ENCODE data around the gene AUTS2. TPM values are rescaled to one million over a fixed set of nuclear protein-coding genes. Genes with fewer than 3 reads are reported as not detected.
"Not testable (repeated sequence)": the region's sequence is repeated elsewhere in the genome, so short reads cannot be mapped to it uniquely, and the experiment has no call there.

The AUTS2 gene
- total and polyA plus RNA-seq, 2 experiments from 2014 or later: 32.0 to 91.0 TPM

DNA sequence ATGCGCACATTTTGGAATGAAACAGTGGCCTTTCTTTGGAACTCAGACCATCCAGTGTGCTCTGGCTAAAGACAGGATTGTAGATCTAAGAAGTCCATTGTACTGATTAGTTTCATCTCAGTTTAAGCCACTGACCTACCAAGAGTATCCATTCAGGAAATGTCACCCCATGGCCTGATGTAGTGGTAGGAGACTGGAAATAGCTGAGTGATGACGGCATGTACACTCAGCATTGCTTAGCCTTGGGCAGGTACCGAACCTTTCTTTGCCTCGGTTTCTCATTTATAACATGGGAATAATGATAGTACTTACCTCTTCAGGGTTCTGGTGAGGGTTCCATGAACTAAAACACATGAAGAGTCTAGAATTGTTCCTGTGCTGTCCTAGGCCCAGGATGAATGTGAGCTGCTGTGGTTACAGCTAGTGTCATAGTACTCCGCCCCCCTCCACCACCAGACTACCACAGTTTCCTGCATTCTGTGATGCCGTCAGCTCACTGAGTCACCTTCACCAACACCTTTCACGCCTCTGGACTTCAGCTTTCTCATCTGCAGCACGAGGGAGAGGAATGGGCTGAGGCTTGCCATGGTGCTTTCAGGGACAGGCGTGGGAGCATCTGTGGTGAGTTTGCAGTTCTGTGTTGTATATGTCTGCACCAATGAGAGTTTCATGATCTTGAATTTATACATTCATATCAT lies 1049.7 kb downstream of the AUTS2 start:
- no peak overlapping the region for H3K4me2 ChIP-seq
- H3K36me3 Mint-ChIP-seq (ENCODE audit: low read depth): no peaks in the 10 kb centered on the region
- 0 out of 2 replicates have a peak, but pooled peaks cover 10% of the 10 kb centered on the region for H3K9me2 ChIP-seq (ENCODE audit: insufficient read depth)
- ATAC-seq (no peak), DNase-seq (ENCODE audit: low spot score) (no peak)
- H4K20me1 ChIP-seq (replicated peaks; ENCODE audit: insufficient read depth): no peaks in the 10 kb centered on the region
- TF ChIP-seq NANOG (IDR thresholded peaks at IDR 0.05; ENCODE audit: borderline replicate concordance) (no peak), EZH2 (IDR thresholded peaks at IDR 0.05; ENCODE audit: low read depth, unreplicated experiment) (no peak), STAT1 (IDR thresholded peaks at IDR 0.05; ENCODE audit: unreplicated experiment) (no peak), JUNB (IDR thresholded peaks at IDR 0.05; ENCODE audit: unreplicated experiment) (no peak), EZH2phosphoT487 (IDR thresholded peaks at IDR 0.05; ENCODE audit: unreplicated experiment) (no peak), ZNF114 (CRISPR knock-in tag; IDR thresholded peaks at IDR 0.05) (no peak)
- TF ChIP-seq, protein P1, sequence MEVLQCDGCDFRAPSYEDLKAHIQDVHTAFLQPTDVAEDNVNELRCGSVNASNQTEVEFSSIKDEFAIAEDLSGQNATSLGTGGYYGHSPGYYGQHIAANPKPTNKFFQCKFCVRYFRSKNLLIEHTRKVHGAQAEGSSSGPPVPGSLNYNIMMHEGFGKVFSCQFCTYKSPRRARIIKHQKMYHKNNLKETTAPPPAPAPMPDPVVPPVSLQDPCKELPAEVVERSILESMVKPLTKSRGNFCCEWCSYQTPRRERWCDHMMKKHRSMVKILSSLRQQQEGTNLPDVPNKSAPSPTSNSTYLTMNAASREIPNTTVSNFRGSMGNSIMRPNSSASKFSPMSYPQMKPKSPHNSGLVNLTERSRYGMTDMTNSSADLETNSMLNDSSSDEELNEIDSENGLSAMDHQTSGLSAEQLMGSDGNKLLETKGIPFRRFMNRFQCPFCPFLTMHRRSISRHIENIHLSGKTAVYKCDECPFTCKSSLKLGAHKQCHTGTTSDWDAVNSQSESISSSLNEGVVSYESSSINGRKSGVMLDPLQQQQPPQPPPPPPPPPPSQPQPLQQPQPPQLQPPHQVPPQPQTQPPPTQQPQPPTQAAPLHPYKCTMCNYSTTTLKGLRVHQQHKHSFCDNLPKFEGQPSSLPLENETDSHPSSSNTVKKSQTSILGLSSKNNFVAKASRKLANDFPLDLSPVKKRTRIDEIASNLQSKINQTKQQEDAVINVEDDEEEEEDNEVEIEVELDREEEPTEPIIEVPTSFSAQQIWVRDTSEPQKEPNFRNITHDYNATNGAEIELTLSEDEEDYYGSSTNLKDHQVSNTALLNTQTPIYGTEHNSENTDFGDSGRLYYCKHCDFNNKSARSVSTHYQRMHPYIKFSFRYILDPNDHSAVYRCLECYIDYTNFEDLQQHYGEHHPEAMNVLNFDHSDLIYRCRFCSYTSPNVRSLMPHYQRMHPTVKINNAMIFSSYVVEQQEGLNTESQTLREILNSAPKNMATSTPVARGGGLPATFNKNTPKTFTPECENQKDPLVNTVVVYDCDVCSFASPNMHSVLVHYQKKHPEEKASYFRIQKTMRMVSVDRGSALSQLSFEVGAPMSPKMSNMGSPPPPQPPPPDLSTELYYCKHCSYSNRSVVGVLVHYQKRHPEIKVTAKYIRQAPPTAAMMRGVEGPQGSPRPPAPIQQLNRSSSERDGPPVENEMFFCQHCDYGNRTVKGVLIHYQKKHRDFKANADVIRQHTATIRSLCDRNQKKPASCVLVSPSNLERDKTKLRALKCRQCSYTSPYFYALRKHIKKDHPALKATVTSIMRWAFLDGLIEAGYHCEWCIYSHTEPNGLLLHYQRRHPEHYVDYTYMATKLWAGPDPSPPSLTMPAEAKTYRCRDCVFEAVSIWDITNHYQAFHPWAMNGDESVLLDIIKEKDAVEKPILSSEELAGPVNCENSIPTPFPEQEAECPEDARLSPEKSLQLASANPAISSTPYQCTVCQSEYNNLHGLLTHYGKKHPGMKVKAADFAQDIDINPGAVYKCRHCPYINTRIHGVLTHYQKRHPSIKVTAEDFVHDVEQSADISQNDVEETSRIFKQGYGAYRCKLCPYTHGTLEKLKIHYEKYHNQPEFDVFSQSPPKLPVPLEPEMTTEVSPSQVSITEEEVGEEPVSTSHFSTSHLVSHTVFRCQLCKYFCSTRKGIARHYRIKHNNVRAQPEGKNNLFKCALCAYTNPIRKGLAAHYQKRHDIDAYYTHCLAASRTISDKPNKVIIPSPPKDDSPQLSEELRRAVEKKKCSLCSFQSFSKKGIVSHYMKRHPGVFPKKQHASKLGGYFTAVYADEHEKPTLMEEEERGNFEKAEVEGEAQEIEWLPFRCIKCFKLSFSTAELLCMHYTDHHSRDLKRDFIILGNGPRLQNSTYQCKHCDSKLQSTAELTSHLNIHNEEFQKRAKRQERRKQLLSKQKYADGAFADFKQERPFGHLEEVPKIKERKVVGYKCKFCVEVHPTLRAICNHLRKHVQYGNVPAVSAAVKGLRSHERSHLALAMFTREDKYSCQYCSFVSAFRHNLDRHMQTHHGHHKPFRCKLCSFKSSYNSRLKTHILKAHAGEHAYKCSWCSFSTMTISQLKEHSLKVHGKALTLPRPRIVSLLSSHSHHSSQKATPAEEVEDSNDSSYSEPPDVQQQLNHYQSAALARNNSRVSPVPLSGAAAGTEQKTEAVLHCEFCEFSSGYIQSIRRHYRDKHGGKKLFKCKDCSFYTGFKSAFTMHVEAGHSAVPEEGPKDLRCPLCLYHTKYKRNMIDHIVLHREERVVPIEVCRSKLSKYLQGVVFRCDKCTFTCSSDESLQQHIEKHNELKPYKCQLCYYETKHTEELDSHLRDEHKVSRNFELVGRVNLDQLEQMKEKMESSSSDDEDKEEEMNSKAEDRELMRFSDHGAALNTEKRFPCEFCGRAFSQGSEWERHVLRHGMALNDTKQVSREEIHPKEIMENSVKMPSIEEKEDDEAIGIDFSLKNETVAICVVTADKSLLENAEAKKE (CRISPR knock-in tag; IDR thresholded peaks at IDR 0.05): no peak
- no peaks in the 10 kb centered on the region for H3K36me3 ChIP-seq (ENCODE audit: insufficient read depth)
- H3K79me2 ChIP-seq (replicated peaks; ENCODE audit: insufficient read depth): no peaks in the 10 kb centered on the region
- no peak overlapping the region for H3K4me3 Mint-ChIP-seq
- H3K27ac Mint-ChIP-seq: no peak overlapping the region
- H3F3A ChIP-seq (replicated peaks; ENCODE audit: low read depth): no peaks in the 10 kb centered on the region
- H3K4me1 Mint-ChIP-seq: no peaks in the 10 kb centered on the region; the same call in 1 of the 3 replicates
- no peaks in the 10 kb centered on the region for H3K4me1 ChIP-seq (ENCODE audit: insufficient read depth)
- no peak overlapping the region for H3K4me3 ChIP-seq
- H3K27me3 Mint-ChIP-seq (ENCODE audit: insufficient read depth, low read depth, poor library complexity): peaks cover 6% of the 10 kb centered on the region
- no peak overlapping the region for H3K27ac ChIP-seq (ENCODE audit: low read depth)
- no peaks in the 10 kb centered on the region for H3K27me3 ChIP-seq (ENCODE audit: insufficient read depth)
- H2AFZ ChIP-seq: no peak overlapping the region
- H3K9me3 Mint-ChIP-seq: no peaks in the 10 kb centered on the region

DNA sequence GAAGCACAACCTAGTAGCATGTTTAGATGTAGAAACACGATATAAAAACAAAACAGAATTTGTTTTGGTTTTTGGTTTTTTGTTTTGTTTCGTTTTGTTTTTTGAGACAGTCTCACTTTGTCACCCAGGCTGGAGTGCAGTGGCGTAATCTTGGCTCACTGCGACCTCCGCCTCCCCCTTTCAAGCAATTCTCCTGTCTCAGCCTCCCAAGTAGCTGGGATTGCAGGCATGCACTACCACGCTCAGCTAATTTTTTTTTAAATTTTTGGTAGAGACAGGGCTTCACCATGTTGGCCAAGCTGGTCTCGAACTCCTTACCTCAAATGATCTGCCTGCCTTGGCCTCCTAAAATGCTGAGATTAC lies 1050.2 kb downstream of the AUTS2 start:
- H3K4me3 Mint-ChIP-seq; H3K4me2 ChIP-seq; H3K4me1 ChIP-seq (ENCODE audit: insufficient read depth); H3K36me3 Mint-ChIP-seq (ENCODE audit: low read depth); H4K20me1 ChIP-seq (replicated peaks; ENCODE audit: insufficient read depth); H3F3A ChIP-seq (replicated peaks; ENCODE audit: low read depth); H3K27ac ChIP-seq (ENCODE audit: low read depth); H3K27ac Mint-ChIP-seq; ATAC-seq; H3K9me3 Mint-ChIP-seq; DNase-seq (ENCODE audit: low spot score); H3K36me3 ChIP-seq (ENCODE audit: insufficient read depth); H3K4me3 ChIP-seq; H3K27me3 ChIP-seq (ENCODE audit: insufficient read depth); H3K79me2 ChIP-seq (replicated peaks; ENCODE audit: insufficient read depth); H3K9me2 ChIP-seq (ENCODE audit: insufficient read depth); H2AFZ ChIP-seq; H3K27me3 Mint-ChIP-seq (ENCODE audit: insufficient read depth, low read depth, poor library complexity); H3K4me1 Mint-ChIP-seq: not testable (repeated sequence)

Data from GM23338 (cell line).